HepG2 (cell line): ENCODE data around the gene SBK1. TPM values are rescaled to one million over a fixed set of nuclear protein-coding genes. Genes with fewer than 3 reads are reported as not detected.

Experiments
- ATAC-seq: fragments of 200-7000 bp; cut with Tn5 transposase; 3 replicates; pipeline ENCODE4 v1.9.1; 2020; ENCODE audit warnings: mild to moderate bottlenecking, moderate library complexity
- BruUV-seq: library from RNA; stranded (reverse); fragments of 400-500 nt; replicated peaks from 2 replicates; lab custom pipeline; 2021; lab: Mats Ljungman, UMichigan
- CTCF ChIA-PET: fragments of 300-600 bp; formaldehyde crosslinking; extraction: SDS; loops from one replicate; lab custom pipeline; 2021; ENCODE audit warnings: low total read pairs, inconsistent platforms, low intra/inter-chr PET ratio; lab: Yijun Ruan, JAX
- POLR2A ChIA-PET: fragments of 350-600 bp; sonication (Branson Sonifier 250); formaldehyde crosslinking; loops from one replicate; lab custom pipeline; 2020; ENCODE audit warnings: antibody characterized with exemption, inconsistent platforms; lab: Yijun Ruan, JAX
- DNase-seq: peaks from one replicate; pipeline ENCODE4 v3.0.0-alpha.2; 2015; ENCODE audit warnings: low spot score
- FAIRE-seq: peaks from 3 replicates; lab custom pipeline; 2011; peaks lifted over from hg19 to GRCh38; lab: Jason Lieb, UNC
- H2AFZ ChIP-seq: one replicate; pipeline ENCODE4 v1.6.1; 2011; ENCODE audit warnings: low read length, inconsistent platforms
- H3K27ac ChIP-seq: fragments of 300-600 bp; 3 replicates; pipeline ENCODE4 v1.8.0; 2011; ENCODE audit warnings: mixed run types, mild to moderate bottlenecking, mixed read lengths, low read length, inconsistent platforms; ENCODE audit not compliant: insufficient read depth; ENCODE audit errors: extremely low read length
- H3K27me3 ChIP-seq, 2 experiments: fragments of 200-600 bp in 1 of 2; 2 replicates in 1 of 2; 3 replicates in 1 of 2; pipeline versions ENCODE4 v1.6.0 to v1.8.0; 2011; ENCODE audit warnings: low read length in 2 of 2, mild to moderate bottlenecking in 2 of 2, moderate library complexity in 2 of 2, inconsistent platforms in 1 of 2; ENCODE audit not compliant: insufficient read depth in 2 of 2, control insufficient read depth in 1 of 2
- H3K36me3 ChIP-seq, 2 experiments: fragments of 200-600 bp in 1 of 2; replicated peaks in 1 of 2; 2 replicates in 1 of 2; 3 replicates in 1 of 2; pipeline versions ENCODE4 v1.5.1 to v1.8.0; 2011; ENCODE audit warnings: low read length in 2 of 2, inconsistent platforms in 1 of 2; ENCODE audit not compliant: insufficient read depth in 2 of 2, control insufficient read depth in 1 of 2
- H3K4me1 ChIP-seq: 2 replicates; pipeline ENCODE4 v1.5.1; 2012; ENCODE audit warnings: low read length, inconsistent platforms; ENCODE audit not compliant: insufficient read depth
- H3K4me2 ChIP-seq: 2 replicates; pipeline ENCODE4 v1.6.0; 2011; ENCODE audit warnings: low read depth, low read length, inconsistent platforms
- H3K4me3 ChIP-seq, 3 experiments: fragments of 200-600 bp in 1 of 3; sonication (generic), shearing (Covaris generic) in 1 of 3; replicated peaks in 1 of 3; 2 replicates each; pipeline ENCODE4 v1.5.1; 2011 to 2016; ENCODE audit warnings: low read length in 3 of 3, inconsistent platforms in 2 of 3, low read depth in 2 of 3, mild to moderate bottlenecking in 2 of 3, control low read depth in 1 of 3, mixed read lengths in 1 of 3; ENCODE audit not compliant: insufficient read depth in 1 of 3
- H3K79me2 ChIP-seq: one replicate; pipeline ENCODE4 v1.6.1; 2011; ENCODE audit warnings: low read length, inconsistent platforms; ENCODE audit not compliant: insufficient read depth
- H3K9ac ChIP-seq: 2 replicates; pipeline ENCODE4 v1.6.0; 2011; ENCODE audit warnings: mild to moderate bottlenecking, low read depth, low read length, inconsistent platforms; ENCODE audit not compliant: insufficient read depth
- H3K9me3 ChIP-seq: 2 replicates; pipeline ENCODE4 v1.5.1; 2012; ENCODE audit warnings: mild to moderate bottlenecking, low read length
- H4K20me1 ChIP-seq: 2 replicates; pipeline ENCODE4 v1.6.0; 2011; ENCODE audit warnings: inconsistent platforms, mild to moderate bottlenecking, low read length, moderate library complexity; ENCODE audit not compliant: insufficient read depth
- AGO1 ChIP-seq: fragments of 200-400 bp; formaldehyde crosslinking; IDR thresholded peaks from 2 replicates; pipeline ENCODE4 v1.6.1; 2017; ENCODE audit warnings: mild to moderate bottlenecking, low read depth, low read length, moderate library complexity; ENCODE audit not compliant: poor library complexity, severe bottlenecking
- FOSL2 ChIP-seq: sonication (generic); formaldehyde crosslinking; IDR thresholded peaks from 2 replicates; pipeline ENCODE4 v1.4.0; 2020; ENCODE audit warnings: missing genetic modification reagents
- HNF4G ChIP-seq, 2 experiments: sonication (generic) in 1 of 2; formaldehyde crosslinking in 1 of 2; IDR thresholded peaks; 2 replicates each; pipeline versions ENCODE4 v1.4.0 to v1.6.1; 2011 to 2020; ENCODE audit warnings: borderline replicate concordance in 2 of 2, low read depth in 2 of 2, mild to moderate bottlenecking in 2 of 2, low read length in 1 of 2, missing genetic modification reagents in 1 of 2, moderate library complexity in 1 of 2
- HNRNPLL ChIP-seq: fragments of 200-400 bp; formaldehyde crosslinking; IDR thresholded peaks from 2 replicates; pipeline ENCODE4 v1.6.1; 2017; ENCODE audit warnings: mild to moderate bottlenecking, low read depth, low read length; ENCODE audit not compliant: poor library complexity, severe bottlenecking
- JUND ChIP-seq: sonication (generic); formaldehyde crosslinking; IDR thresholded peaks from 2 replicates; pipeline ENCODE4 v1.8.0; 2022; ENCODE audit warnings: mild to moderate bottlenecking, missing genetic modification reagents
- MAFK ChIP-seq, 2 experiments: IDR thresholded peaks in 1 of 2; conservative IDR thresholded peaks in 1 of 2; 2 replicates each; pipeline ENCODE4 v1.6.1; 2011; ENCODE audit warnings: improper control_type of control experiment in 2 of 2, low read length in 2 of 2
- NONO ChIP-seq, 2 experiments: fragments of 450-650 bp in 1 of 2; sonication (generic) in 1 of 2; formaldehyde crosslinking in 1 of 2; IDR thresholded peaks in 1 of 2; conservative IDR thresholded peaks in 1 of 2; 2 replicates each; pipeline versions ENCODE4 v1.6.1 to v1.8.0; 2017 to 2022; ENCODE audit warnings: mild to moderate bottlenecking in 1 of 2, missing genetic modification reagents in 1 of 2, moderate library complexity in 1 of 2
- SMARCE1 ChIP-seq: fragments of 450-650 bp; IDR thresholded peaks from 2 replicates; pipeline ENCODE4 v1.6.1; 2017; ENCODE audit warnings: borderline replicate concordance
- TBL1XR1 ChIP-seq: fragments of 150-350 bp; IDR thresholded peaks from 2 replicates; pipeline ENCODE4 v1.6.1; 2014; ENCODE audit warnings: borderline replicate concordance, low read length; ENCODE audit not compliant: partially characterized antibody
- ZFP62 ChIP-seq: sonication (generic); formaldehyde crosslinking; IDR thresholded peaks from 2 replicates; pipeline ENCODE4 v1.4.0; 2020; ENCODE audit warnings: missing genetic modification reagents
- ZMYM4 ChIP-seq: sonication (generic); formaldehyde crosslinking; IDR thresholded peaks from 2 replicates; pipeline ENCODE4 v1.8.1; 2023; ENCODE audit warnings: mild to moderate bottlenecking, missing genetic modification reagents
- ZNF224 ChIP-seq: sonication (generic); formaldehyde crosslinking; IDR thresholded peaks from 2 replicates; pipeline ENCODE4 v1.5.0; 2020; ENCODE audit warnings: mild to moderate bottlenecking, missing genetic modification reagents
- ZNF251 ChIP-seq: sonication (generic); formaldehyde crosslinking; IDR thresholded peaks from 2 replicates; pipeline ENCODE4 v1.9.0; 2021; ENCODE audit warnings: mild to moderate bottlenecking, missing genetic modification reagents
- ZNF740 ChIP-seq: sonication (generic); formaldehyde crosslinking; IDR thresholded peaks from 2 replicates; pipeline ENCODE4 v1.4.0; 2020; ENCODE audit warnings: missing genetic modification reagents
- WGBS: methylation state at CpG from one replicate; pipeline ENCODE4 v1.1.6; 2017; ENCODE audit warnings: low lambda C conversion rate; 5-methylcytosine and 5-hydroxymethylcytosine counted together
- in situ Hi-C: cut with HindIII; loops from 2 replicates; pipeline ENCODE4 v1.10.0; 2017; ENCODE audit warnings: low pct_unique_long_range_greater_than_20kb; ENCODE audit not compliant: extremely low pct_ligation_motif_present
- intact Hi-C: fragments of 100-400 bp; cut with micrococcal nuclease; formaldehyde crosslinking; loops from one replicate; pipeline ENCODE4 v1.10.0; 2022; ENCODE audit not compliant: unreplicated experiment
- polyA plus RNA-seq, 8 experiments: library from polyadenylated mRNA; depleted of rRNA in 3 of 8; stranded (reverse) in 7 of 8; unstranded in 1 of 8; fragments of >200 nt; fragmentation: Illumina TruSeq in 4 of 8; extraction: Trizol in 4 of 8; gene quantifications; 2 replicates each; pipeline versions ENCODE4 v1.2.1 to v1.2.3, GENCODE V29; 2011 to 2016; ENCODE audit warnings: low read depth in 4 of 8, missing spikeins in 1 of 8, mixed read lengths in 1 of 8; ENCODE audit not compliant: insufficient read depth in 1 of 8
- total RNA-seq, 5 experiments: library from RNA; depleted of rRNA; stranded (reverse); fragments of >200 nt; fragmentation: Illumina TruSeq; extraction: Trizol; gene quantifications; 2 replicates each; pipeline ENCODE4 v1.2.3, GENCODE V29; 2016; ENCODE audit warnings: low read depth in 1 of 5
- TF ChIP-seq, protein P1 (sequence below): sonication (generic); formaldehyde crosslinking; IDR thresholded peaks from 2 replicates; pipeline ENCODE4 v1.5.1; 2020; ENCODE audit warnings: mild to moderate bottlenecking, missing genetic modification reagents
- TF ChIP-seq, protein P2 (sequence below): sonication (generic); formaldehyde crosslinking; IDR thresholded peaks from 2 replicates; pipeline ENCODE4 v1.5.1; 2020; ENCODE audit warnings: missing genetic modification reagents, mild to moderate bottlenecking, borderline replicate concordance
- TF ChIP-seq, protein P3 (sequence below): sonication (generic); formaldehyde crosslinking; IDR thresholded peaks from 2 replicates; pipeline ENCODE4 v1.4.0; 2020; ENCODE audit warnings: missing genetic modification reagents, low read depth, mild to moderate bottlenecking, borderline replicate concordance

SBK1 gene
- total and polyA plus RNA-seq, 2 of the 13 experiments (the other 11 are each of a cell fraction or from before 2014, with no cell fraction given) = 0.15 to 0.17 TPM

DNA sequence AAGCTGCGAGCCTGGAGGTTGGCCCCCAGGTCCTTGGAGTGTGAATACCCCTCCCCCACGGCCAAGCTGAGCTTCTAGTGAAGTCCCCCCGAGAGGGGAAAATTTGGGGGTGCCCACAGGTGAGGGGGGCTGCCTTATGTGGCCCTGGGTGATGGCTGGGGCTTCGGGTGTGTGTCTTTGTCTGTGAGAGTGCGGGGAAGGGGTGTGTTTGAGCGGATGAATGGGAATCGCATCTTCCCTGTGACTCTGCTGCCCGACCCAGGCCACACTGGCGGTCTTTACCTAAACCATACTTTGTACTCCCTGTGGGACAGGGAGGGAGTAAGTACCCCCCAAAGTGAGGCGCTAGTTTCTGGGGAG, 1.3 kb downstream of the SBK1 start:
- Histone ChIP-seq H3K4me3 (peak overlapping the region in 1 of 3 experiments; percentile 71; a peak in 1 of 6 replicates), H3K4me1 (peaks cover 45% of the 10 kb centered on the region), H3K9me3 (no peaks in the 10 kb centered on the region), H4K20me1 (peaks cover 10% of the 10 kb centered on the region; the same call in 1 of the 2 replicates), H3K9ac (no peak overlapping the region), H3K27me3 (peaks cover 14 to 56% of the 10 kb centered on the region in 2 experiments), H3K27ac (no peak overlapping the region), H3K79me2 (no peaks in the 10 kb centered on the region), H3K4me2 (peak overlapping the region; percentile 86; the same call in 1 of the 2 replicates), H2AFZ (no peak overlapping the region), H3K36me3 (no peaks in the 10 kb centered on the region)
- intact Hi-C loops (no loop called here), in situ Hi-C loops (no loop called here)
- no TSS peak for BruUV-seq
- no peak for FAIRE-seq
- no peak for TF ChIP-seq ZMYM4 (CRISPR knock-in tag)
- no peak for TF ChIP-seq ZNF224 (CRISPR knock-in tag)
- no peak for TF ChIP-seq SMARCE1
- no peak for TF ChIP-seq JUND
- TF ChIP-seq FOSL2 = no peak
- TF ChIP-seq TBL1XR1 = no peak
- TF ChIP-seq ZNF251 (CRISPR knock-in tag) = no peak
- TF ChIP-seq, protein P1, sequence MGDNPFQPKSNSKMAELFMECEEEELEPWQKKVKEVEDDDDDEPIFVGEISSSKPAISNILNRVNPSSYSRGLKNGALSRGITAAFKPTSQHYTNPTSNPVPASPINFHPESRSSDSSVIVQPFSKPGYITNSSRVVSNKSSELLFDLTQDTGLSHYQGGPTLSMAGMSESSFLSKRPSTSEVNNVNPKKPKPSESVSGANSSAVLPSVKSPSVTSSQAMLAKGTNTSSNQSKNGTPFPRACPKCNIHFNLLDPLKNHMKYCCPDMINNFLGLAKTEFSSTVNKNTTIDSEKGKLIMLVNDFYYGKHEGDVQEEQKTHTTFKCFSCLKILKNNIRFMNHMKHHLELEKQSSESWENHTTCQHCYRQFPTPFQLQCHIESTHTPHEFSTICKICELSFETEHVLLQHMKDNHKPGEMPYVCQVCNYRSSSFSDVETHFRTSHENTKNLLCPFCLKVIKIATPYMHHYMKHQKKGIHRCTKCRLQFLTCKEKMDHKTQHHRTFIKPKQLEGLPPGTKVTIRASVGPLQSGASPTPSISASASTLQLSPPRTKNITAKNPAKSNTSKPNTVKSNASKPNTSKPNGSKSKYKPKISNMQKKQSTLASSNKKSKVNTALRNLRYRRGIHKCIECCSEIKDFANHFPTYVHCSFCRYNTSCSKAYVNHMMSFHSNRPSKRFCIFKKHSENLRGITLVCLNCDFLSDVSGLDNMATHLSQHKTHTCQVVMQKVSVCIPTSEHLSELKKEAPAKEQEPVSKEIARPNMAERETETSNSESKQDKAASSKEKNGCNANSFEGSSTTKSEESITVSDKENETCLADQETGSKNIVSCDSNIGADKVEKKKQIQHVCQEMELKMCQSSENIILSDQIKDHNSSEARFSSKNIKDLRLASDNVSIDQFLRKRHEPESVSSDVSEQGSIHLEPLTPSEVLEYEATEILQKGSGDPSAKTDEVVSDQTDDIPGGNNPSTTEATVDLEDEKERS (CRISPR knock-in tag) = no peak
- TF ChIP-seq HNF4G (IDR thresholded peaks at IDR 0.05; ENCODE audit: borderline replicate concordance, low read depth, low read length) = no peak
- no peak for TF ChIP-seq HNF4G (CRISPR knock-in tag; IDR thresholded peaks at IDR 0.05; ENCODE audit: borderline replicate concordance, low read depth)
- no peak for TF ChIP-seq AGO1
- TF ChIP-seq ZNF740 (CRISPR knock-in tag) = no peak
- no peak for TF ChIP-seq MAFK (conservative IDR thresholded peaks at IDR 0.05 in 1 of 2, IDR thresholded peaks at IDR 0.05 in 1 of 2; ENCODE audit: low read length in 2 of 2)
- TF ChIP-seq, protein P2, sequence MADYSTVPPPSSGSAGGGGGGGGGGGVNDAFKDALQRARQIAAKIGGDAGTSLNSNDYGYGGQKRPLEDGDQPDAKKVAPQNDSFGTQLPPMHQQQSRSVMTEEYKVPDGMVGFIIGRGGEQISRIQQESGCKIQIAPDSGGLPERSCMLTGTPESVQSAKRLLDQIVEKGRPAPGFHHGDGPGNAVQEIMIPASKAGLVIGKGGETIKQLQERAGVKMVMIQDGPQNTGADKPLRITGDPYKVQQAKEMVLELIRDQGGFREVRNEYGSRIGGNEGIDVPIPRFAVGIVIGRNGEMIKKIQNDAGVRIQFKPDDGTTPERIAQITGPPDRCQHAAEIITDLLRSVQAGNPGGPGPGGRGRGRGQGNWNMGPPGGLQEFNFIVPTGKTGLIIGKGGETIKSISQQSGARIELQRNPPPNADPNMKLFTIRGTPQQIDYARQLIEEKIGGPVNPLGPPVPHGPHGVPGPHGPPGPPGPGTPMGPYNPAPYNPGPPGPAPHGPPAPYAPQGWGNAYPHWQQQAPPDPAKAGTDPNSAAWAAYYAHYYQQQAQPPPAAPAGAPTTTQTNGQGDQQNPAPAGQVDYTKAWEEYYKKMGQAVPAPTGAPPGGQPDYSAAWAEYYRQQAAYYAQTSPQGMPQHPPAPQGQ (CRISPR knock-in tag) = no peak
- TF ChIP-seq NONO (IDR thresholded peaks at IDR 0.05) = no peak
- no peak for TF ChIP-seq NONO (CRISPR knock-in tag; conservative IDR thresholded peaks at IDR 0.05)
- no peak for TF ChIP-seq ZFP62
- no peak for TF ChIP-seq HNRNPLL
- TF ChIP-seq, protein P3, sequence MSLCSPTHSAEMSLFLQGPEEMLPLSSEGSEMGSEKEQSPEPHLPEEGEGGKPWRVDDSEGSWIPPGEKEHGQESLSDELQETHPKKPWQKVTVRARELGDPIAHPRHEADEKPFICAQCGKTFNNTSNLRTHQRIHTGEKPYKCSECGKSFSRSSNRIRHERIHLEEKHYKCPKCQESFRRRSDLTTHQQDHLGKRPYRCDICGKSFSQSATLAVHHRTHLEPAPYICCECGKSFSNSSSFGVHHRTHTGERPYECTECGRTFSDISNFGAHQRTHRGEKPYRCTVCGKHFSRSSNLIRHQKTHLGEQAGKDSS (CRISPR knock-in tag) = no peak
- CTCF ChIA-PET = no interaction called here
- POLR2A ChIA-PET = no interaction called here
- ATAC-seq = no peak
- WGBS = 30% methylated on average over 10 of the region's 10 CpGs
- DNase-seq = no peak
